C4-2B (cell line): Measurements from ENCODE around the gene SERPINE1.

ENCODE experiments used
- H3K27ac ChIP-seq: fragments of 450-650 bp; 2 replicates; pipeline ENCODE4 v1.5.1; 2017
- CTCF ChIP-seq: fragments of 450-650 bp; conservative IDR thresholded peaks from 2 replicates; pipeline ENCODE4 v1.5.1; 2017; ENCODE audit warnings: mild to moderate bottlenecking
- ZFX ChIP-seq: fragments of 450-650 bp; IDR thresholded peaks from 2 replicates; pipeline ENCODE4 v1.6.1; 2017

The SERPINE1 gene

DNA sequence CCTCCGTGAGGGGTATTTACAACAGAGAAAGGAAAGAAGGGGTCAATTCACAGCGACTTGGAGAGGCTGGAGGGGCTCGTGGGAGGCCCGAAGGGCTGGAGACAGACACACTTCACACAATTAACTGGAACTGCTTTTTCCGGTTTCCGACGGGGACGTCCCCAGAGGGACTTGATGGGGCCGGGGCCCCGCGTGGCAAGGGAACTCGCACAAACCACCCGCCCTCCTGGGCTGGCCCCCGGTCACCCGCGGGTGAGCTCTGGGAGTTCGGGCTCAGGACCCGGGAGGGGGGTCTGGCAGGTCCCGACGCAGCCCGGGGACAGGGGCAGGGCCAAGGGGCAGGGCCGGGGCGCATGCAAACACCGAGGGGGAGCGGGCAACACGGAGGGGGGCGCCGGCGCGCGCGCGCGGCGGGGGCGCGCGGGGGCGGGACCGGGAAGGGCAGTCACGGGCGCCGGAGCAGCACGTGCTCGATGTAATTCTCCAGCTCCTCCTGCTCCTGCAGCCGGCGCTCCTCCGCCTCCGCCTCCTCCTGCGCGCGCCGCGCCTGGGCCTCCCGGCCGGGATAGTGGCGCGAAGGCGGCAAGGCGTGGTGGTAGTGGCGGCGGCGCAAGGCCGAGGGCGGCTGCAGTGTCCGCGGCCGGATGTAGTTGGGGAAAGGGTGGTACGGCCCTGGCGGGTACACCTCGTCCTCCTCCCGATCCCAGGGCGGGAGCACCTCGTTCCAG is 35.8 kb downstream of the SERPINE1 start:
- TF ChIP-seq CTCF (no peak), ZFX (peak; percentile 57; the same call in 1 of the 2 replicates)
- H3K27ac ChIP-seq: peak overlapping the region; percentile 80

- H3K27ac ChIP-seq: peak overlapping the region; percentile 80
These were observed 36.6 kb downstream of the SERPINE1 start for GRCh38 chr7:101163279-101164070.

DNA sequence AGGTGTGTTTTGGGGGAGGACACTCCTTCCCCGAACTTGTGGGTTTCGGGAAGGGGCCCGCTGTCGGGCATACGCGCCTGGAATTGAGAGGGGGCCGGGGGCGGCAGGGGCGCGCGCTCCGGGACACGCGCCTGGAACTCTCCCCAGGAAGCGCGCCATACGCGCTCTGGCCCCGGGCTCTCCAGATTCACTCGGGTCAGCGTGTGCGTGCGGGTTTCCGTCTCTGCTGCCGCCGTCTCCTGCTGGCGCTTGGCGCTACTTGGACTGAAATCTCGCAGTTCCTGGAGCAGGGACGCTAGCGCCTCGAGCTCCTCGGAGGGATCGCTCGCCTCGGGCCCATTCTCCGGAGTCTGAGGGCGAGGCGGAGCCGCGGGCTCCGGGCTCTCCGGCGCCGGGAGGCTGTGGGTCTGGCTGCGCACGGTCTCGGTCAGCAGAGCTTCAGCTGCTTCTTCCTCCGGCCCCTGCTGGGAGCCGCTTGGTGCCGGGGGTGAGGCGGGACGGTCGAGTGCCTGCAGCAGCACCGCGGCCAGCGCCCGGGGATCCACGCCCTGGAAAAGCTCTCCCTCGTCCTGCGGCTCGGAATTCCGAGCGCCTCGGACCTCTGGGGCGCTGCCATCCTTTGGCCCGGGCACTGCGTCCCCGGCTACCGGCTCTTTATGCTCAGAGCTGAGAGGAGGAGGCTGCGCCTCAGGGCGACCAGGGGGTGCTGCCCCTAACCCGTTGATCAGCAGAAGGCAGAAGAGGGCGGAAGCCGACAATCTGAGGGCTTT is 37.4 kb downstream of the SERPINE1 start:
- H3K27ac ChIP-seq: peak overlapping the region; percentile 80
- TF ChIP-seq ZFX (no peak), CTCF (no peak)

More at GRCh38 chr7:101163279-101164070, 36.6 kb downstream of the SERPINE1 start:
- TF ChIP-seq CTCF: no peak
- TF ChIP-seq ZFX: no peak; the same call in 1 of the 2 replicates

DNA sequence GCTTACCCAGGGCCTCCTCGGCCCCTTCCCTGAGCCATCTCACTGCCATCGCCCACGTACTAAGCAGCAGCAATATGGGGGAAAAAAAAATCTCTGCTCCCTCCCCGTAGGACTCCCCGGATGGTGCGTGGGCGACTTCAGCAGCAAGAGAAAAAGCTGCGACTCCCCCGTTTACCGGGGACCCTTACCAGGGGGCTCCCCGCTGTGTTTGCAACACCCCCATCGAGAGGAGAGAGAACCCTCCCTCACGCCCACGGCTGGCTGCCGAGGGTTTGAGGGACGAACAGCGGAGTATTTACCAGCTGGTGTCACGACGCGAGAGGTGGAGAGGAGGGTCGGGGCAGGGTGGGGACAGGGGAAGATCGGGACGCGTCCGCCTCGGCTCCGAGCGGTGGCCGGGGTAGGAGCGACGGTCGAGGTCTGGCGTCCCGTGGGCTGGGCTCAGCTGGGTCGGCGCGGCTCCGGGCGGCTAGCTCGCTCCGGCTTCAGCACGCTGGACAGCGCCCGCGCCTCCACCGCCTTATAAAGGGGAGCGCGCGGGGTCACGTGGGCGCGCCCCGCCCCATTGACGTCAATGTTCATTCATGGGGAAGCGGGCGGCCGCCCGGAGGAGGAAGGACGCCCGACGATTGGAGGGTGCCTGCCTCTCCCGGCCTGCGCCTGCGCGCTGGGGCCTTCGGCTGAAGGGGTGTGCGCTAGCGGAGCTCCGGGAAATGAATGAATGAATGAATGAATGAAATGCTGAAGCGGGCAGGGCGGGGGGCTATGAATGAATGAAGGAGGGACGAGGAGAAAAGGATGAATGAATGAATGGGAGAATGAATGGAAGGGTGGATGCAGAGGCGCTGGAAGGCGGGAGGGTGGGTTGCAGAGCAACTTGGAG is 38.4 kb downstream of the SERPINE1 start, which contains the start of gene VGF:
Gene VGF, minus strand, starts transcription at position 495 of the 883 bp plus-strand sequence. CDS start 726 bp downstream, outside the sequence.
- peak within 1 kb of the TSS; percentile 80 for H3K27ac ChIP-seq
- TF ChIP-seq CTCF: no peak
- TF ChIP-seq ZFX: no peak

DNA sequence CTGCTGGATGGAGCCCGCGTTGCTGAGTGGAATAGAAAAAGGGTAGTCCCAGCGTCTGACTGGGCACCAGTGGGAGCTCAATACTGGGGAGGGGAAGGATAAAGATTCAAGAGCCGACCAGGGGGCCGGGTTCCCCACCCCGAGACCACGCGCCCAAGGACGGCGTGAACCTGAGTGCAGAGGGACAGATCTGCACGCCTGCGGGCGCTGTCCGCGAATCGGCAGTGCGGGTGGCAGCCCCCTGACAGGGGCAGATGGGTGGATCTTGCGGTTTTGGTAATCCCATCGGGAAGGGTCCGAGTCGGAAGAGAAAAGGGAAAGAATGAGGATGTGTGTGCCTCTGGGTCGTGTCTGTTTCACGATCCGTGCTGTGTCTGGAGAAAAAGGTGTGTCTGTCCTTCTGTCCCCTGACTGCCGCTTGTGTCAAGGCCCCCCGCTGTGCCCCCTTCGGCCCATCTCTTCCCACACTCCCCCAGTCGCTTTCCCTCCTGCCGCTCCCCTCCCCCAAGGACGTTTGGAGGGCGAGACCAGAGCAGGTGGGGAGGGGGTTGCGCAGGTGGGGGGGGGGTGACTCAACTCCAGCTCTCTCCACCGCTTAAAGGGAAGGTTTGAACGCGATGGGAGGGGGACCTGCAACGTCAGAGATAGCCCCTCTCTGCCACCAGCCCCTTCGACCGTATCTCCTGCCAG is 39.2 kb downstream of the SERPINE1 start:
- TF ChIP-seq CTCF (no peak), ZFX (no peak)
- H3K27ac ChIP-seq: no peak overlapping the region

DNA sequence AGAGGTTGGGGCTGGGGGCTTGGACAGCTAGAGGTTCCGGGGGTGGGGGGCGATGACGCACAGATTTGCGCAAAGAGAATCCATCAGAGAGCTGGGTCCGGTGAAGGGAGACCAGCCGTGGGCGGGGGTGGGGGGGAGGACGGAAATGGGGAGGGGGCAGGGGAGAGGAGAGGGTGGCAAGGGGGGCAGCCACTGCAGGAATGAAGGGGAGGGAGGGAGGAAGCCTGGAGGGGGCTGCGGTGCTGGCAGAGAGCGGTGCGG is 39.7 kb downstream of the SERPINE1 start:
- H3K27ac ChIP-seq: no peak overlapping the region

More for the DNA sequence above, 39.7 kb downstream of the SERPINE1 start:
- no peak for TF ChIP-seq ZFX
